Parietal lobe (tissue), 2 donors: ENCODE results near the gene PDZD7. TPM values are rescaled to one million over a fixed set of nuclear protein-coding genes. Genes with fewer than 3 reads are reported as not detected.

Experiments
- small RNA-seq: library from RNA; depleted of rRNA; stranded (forward); fragments of <200 nt; gene quantifications from one replicate; pipeline ENCODE3, GENCODE V24; 2014; ENCODE audit warnings: low replicate concordance
- total RNA-seq: library from RNA; depleted of rRNA; stranded (reverse); fragments of >200 nt; gene quantifications from one replicate; pipeline ENCODE4 v1.2.3, GENCODE V29; 2014

Gene PDZD7
- total RNA-seq: 12.5 TPM

DNA sequence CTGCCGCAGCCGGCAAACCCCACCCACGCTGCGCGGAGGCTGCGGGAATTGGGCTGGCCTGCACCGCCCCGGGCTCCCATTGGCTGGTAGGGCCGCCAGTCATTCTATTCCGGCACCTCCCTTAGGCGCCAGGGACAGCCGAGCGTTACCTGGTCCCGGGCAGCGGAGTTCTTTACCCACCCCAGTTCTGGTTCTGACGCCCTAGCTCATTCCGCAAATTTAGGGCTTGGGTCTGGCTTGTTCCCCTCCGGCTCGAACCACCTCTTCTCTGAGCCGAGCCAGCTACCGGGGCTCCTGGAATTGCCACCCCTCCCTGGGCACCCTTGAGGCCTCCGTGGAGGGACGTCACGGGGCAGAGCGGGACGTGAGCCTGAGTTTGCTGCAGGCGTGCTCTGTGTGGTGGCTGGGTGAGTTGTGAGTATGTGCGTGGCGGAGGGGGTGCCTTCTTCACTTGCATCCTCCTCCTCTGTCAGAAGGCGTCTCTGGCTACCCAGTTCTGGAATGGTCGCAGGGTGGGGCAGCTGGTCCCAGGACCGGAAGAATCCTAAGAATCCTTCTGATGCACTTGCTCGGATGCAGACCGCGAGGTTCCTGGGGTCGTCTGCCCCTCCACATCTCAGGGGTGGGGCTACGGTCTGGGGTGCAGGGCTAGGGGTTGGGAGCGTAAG, at the start of gene PDZD7, which contains the start of gene SFXN3:
PDZD7 (minus strand) TSS at position 2 of the 668 bp plus-strand sequence. CDS start 910 bp downstream, outside the sequence.
SFXN3 (plus strand) TSS at position 107 of the 668 bp plus-strand sequence. CDS start 3,461 bp downstream, outside the sequence.

GRCh38 chr10:101061624-101062231, 30.8 kb upstream of the PDZD7 start, which contains the start of gene KAZALD1:
Gene KAZALD1, plus strand, starts transcription at chr10:101061989. Its CDS starts 604 bp downstream, at chr10:101062593.

DNA sequence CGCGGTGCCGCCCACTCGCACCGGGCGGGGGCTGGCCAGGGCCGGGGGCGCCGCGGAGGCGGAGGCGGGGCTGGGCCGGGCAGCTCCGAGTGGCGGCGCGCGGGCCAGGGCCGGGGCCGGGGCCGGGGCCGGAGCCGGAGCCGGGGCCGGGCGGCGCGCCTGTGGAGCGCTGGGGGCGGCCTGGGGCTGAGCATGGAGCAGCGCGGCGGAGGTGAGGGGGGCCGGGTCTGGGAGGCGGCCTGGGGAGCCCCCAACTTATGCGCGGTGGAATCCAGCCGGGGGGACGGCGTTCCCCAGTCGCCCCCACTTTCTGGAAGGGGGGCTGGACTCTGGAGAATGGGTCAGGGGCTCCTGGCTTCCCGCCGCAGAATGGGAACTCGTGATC, 31.2 kb downstream of the PDZD7 start, which contains the start of gene LZTS2:
LZTS2 (plus strand) TSS at position 67 of the 385 bp plus-strand sequence. CDS start 2,731 bp downstream, outside the sequence.

DNA sequence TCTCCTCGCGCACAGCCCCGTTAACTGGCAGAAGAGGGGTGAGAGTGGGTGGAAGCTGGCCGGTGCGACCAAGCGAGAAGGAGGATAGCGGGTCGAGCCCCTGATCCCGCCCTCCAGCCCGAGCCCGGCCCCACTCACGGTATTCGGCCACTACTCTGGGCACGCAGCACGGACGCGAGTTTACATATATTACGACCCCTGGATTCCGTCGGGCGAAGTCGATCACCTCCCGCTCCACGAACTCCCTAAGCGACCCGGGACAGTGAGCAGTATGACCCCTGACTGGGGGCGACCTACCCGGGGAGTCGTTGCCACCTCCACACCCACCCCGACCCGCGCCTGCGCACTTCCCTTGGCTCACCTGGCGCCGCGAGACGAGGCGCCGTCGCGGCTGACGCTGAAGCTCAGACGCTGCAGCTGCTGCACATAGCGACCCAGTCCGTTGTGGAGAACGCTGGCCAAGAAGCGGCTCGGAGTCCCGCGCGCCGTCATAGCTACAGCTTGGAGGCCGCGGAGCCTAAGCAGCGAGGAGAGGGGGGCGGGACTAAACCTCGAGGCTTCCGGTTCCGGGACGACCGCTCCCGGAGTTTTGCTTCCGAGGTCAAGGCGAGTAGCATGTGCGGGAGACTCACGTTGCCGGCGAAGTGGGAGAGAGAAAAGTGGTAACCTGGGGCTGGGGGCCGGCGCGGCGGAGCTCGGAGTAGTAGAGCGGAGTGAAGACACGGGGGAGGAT, 43.8 kb downstream of the PDZD7 start, which contains the start of the genes MRPL43 and TWNK:
MRPL43 (minus strand) TSS at position 546 of the 733 bp plus-strand sequence; CDS start at position 492, 54 bp downstream.
TWNK (plus strand) TSS at position 592 of the 733 bp plus-strand sequence. CDS start 668 bp downstream, outside the sequence.

GRCh38 chr10:100969187-100970075, 61.5 kb downstream of the PDZD7 start, which contains the start of gene SEMA4G:
Gene SEMA4G, plus strand, starts transcription at chr10:100969504. Its CDS starts 3,409 bp downstream, at chr10:100972913.

Small RNA genes within 50 kb of the gene (small RNA-seq; reads per million reads assigned to genes)
- gene MIR608: not detected

Other genes with a start within 250 kb of the PDZD7 start
- 76.4 TPM for gene SLF2, start 118.2 kb downstream of the PDZD7 start, total RNA-seq
- gene SEMA4G, start 61.6 kb downstream of the PDZD7 start, total RNA-seq: 15.0 TPM
- gene MRPL43, start 43.6 kb downstream of the PDZD7 start, total RNA-seq: 45.1 TPM
- gene TWNK, start 43.6 kb downstream of the PDZD7 start, total RNA-seq: 6.3 TPM
- gene LZTS2, start 31.3 kb downstream of the PDZD7 start, total RNA-seq: 24.7 TPM
- gene SFXN3, start 105 bp upstream of the PDZD7 start, total RNA-seq: 99.2 TPM
- gene KAZALD1, start 30.9 kb upstream of the PDZD7 start, total RNA-seq: 0.94 TPM
- gene TLX1, start 100.2 kb upstream of the PDZD7 start, total RNA-seq: not detected
- gene LBX1, start 198.3 kb upstream of the PDZD7 start, total RNA-seq: not detected